CD4-positive, alpha-beta T cell treated with Interleukin-4 for 4 hours (primary cell): Measurements from ENCODE around the gene SRC.
"Not testable (repeated sequence)": the region's sequence is repeated elsewhere in the genome, so short reads cannot be mapped to it uniquely, and the experiment has no call there.

ENCODE experiments used
- DNase-seq: peaks from one replicate; pipeline ENCODE4 v3.0.0-alpha.2; 2020

SRC gene

GRCh38 chr20:37337208-37337991 lies 8.5 kb upstream of the SRC start:
- DNase-seq = no peak

- not testable (repeated sequence) for DNase-seq
These were observed 7.6 kb upstream of the SRC start for GRCh38 chr20:37338380-37338779.

- no peak for DNase-seq
These were observed 6.7 kb upstream of the SRC start for GRCh38 chr20:37339208-37339607.

GRCh38 chr20:37339764-37340109 lies 6.2 kb upstream of the SRC start:
- DNase-seq = not testable (repeated sequence)

- no peak for DNase-seq
These were observed 4.9 kb upstream of the SRC start for GRCh38 chr20:37340998-37341397.

- DNase-seq = no peak
These were observed 4.3 kb upstream of the SRC start for GRCh38 chr20:37341632-37342031.

- DNase-seq = no peak
These were observed 3.4 kb upstream of the SRC start for GRCh38 chr20:37342231-37343177.

DNA sequence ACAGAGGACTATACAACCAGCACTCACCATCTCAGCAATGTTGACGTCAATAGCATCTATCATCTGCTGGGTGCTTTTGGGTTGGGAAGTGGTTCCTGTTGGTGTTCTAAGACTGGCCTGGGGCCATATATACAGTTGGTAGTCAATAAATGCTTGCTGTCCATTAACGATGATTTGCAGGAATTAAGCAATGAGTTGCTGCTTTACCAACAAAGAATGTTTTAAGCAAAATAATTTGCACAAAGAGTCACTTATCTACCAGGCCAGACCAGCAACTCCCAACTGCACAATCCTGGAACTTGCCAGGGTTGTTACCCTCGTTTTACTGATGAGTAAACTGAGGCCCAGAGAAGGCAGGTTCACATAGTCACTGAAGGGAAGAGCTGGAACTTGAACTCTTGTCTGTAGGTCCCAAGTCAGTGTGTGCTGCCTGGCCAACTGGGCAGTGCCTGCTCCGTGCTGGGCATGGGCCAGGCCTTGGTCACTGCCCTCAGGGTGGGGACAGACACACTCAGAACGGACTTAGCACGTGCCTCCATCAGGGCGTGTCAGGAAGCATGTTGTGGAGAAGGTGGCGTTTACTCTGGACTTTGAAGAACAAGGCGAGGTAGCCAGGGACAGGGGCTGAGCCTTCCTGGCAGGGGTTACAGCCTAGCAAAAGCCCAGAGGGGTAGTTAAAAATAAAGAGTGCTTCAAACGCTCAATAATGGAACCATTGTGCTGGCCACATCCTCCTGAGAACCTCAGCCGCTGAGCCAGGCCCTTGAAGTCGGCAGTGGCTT lies 2.5 kb upstream of the SRC start:
- DNase-seq = no peak

GRCh38 chr20:37343994-37344355 lies 2.0 kb upstream of the SRC start:
- DNase-seq = no peak

DNA sequence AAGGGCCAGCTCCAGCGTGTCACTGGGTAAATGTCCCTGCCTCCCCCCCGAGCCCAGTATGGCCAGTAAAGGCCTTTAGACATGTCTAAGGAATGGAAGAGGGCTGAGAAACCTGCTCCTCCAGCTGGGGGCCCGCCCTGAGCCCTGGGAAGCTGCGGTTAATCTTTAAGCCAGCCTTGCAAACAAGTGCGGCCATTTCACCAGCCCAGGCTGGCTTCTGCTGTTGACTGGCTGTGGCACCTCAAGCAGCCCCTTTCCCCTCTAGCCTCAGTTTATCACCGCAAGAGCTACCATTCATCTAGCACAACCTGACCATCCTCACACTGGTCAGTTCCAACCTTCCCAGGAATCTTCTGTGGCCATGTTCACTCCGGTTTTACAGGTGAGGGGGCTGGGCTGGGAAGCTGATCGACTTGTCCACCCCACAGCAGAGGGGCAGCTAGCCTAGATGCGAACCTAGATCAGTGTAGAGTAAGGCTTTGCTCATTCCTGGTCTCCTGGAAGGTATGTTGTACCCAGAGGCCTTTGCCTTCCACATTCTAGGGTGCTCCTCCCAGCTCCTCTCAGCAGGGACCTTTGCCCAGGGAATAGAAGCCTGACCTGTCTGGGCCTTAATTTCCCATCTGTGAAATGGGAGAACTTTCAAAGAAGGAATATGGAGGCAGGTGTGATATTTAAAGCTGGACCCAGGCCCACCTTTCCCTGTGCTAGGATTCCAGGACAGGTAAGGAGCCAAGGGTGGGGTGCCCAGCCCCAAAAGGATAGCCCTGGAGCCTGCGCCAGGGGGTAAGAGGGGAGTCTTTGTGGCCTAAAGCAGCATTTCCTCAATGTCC lies 1.2 kb upstream of the SRC start:
- no peak for DNase-seq

DNA sequence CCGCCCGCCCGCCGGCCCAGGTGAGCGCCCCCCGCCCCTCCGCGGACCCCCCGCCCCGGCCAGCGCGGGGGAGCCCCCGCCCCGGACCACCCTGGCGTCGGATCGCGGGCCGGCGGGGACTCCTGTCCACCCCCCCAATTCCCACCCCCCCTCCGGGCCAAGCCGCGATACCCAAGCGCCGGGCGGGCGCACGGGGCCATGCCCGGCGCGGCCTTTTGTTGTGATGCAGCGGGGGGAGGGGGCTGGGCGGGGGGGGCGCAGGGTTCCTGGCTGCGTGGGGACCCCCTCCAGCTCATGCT lies 245 bp downstream of the SRC start:
- DNase-seq = no peak

DNA sequence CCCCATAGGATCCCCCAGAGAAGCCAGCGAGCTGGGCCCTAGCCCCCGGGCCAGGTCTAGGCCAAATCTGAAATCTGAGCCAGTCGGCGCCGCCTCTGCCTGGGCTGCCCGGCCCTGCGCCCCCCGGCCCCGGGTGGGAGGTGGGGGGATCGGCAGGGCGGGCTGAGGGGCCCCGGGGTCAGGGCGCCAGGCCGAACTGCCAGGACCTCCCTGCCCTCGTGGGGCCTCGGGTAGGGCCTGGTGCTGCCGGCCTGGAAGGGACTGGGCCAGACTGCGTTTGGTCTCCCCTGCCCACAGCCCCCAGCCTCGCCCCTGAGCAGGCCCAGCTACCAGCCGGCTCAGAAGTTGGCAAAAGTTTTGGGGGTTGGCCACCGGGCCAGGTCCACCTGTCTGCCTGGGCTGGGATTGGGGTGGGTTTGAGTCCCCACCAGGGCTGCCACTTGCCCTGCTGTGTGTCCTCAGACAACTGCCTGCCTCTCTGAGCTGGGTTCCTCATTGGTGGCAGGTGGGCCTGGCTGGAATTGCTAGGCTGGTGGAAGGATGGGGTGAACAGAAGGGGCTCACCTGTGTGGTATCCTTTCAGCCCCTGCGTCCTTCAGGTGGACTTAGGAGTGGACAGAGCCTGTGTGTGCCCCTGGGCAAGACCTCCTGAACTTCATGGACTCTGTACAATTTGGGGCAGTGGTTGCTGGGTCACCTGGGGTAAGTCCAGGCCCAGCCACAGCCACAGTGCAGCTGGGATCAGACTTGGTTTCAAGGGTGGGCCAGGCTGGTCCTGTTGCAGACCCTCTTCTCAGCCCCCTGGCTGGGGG lies 801 bp downstream of the SRC start:
- no peak for DNase-seq

- DNase-seq = no peak
These were observed 1.4 kb downstream of the SRC start for GRCh38 chr20:37347347-37347823.

DNA sequence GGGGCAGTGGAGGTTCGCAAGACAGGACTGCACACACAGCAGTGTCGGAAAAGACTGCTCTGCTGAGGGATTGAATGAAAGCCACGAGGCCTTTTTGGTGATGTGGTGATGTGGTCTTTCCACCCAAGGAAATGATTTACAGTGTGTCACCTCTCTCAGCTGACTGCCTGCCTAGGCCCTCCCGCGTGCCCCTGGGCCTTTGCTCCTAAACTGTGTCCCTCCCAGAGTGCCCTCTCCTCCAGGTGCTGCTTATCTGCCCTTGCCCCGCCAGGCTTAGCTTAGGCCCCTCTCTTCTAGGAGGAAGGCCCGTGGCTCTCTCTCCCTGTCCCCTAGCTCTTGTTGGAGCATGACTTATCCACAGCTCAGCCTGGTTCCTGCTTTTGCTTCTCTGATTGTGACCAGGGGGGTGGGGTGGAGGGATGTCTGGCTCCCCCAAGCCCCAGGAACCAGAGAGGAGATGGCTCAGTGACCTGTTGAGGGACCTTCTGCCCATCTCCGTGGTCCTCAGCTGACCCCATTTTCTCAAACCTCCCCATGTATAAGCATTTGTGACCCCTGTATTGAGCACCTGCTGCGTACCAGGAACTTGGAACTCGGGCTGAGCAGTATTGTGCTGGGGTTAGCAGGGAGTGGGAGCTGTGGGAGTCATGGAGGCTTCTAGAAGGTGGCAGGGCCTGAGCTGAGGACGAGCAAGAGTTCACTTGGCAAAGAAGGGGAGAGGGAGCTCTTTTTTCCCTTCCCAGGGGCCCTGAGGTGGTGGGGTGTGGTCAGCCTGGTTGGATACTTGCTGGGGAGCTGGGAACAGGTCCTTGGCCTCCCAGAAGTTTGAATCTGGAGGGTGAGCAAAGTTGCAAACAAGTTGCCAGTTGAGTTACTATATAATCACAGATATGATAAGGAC lies 2.2 kb downstream of the SRC start:
- DNase-seq = no peak

DNA sequence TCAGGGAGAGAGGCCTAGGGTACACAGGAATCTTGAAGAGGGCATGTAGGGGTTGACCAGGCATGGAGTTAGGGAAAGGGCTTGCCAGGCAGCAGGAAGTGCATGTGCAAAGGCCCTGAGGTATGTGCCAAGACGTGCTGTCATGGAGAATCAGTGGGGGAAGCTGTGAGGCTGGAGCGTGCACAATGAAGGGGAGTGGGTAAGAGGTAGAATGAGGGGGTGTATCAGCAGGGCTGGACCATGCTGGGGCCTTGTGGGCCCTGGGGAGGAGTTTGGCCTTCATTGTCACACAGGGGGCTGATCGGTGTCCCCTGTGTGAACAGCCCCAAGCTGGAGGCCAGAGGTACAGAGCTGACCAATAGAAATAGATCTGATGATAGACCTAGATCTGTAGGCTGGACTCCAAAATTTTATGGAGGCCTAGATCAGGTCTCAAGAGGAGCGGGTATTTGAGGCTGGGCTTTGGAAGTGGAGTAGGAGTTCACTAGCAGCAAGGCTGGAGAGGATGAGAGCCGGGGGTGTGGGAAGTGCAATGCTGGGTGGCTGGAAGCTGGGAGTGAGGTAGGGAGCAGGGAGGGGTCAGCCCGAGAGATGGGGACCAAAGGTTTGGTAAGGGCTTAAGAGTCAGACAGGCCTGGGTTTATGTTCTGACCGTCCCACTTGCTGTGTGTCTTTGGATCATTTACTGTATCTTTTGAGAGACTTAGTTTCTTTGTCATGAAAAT lies 3.0 kb downstream of the SRC start:
- DNase-seq = no peak

GRCh38 chr20:37349517-37350491 lies 3.9 kb downstream of the SRC start:
- no peak for DNase-seq

- no peak for DNase-seq
These were observed 5.0 kb downstream of the SRC start for GRCh38 chr20:37350649-37351574.
